C4-2B (cell line): Measurements from ENCODE around the gene TMEM79.

Source experiments
- H3K27ac ChIP-seq: fragments of 450-650 bp; 2 replicates; pipeline ENCODE4 v1.5.1; 2017
- CTCF ChIP-seq: fragments of 450-650 bp; conservative IDR thresholded peaks from 2 replicates; pipeline ENCODE4 v1.5.1; 2017; ENCODE audit warnings: mild to moderate bottlenecking
- ZFX ChIP-seq: fragments of 450-650 bp; IDR thresholded peaks from 2 replicates; pipeline ENCODE4 v1.6.1; 2017

The TMEM79 gene

GRCh38 chr1:156336242-156336641, 52.1 kb downstream of the TMEM79 start:
- TF ChIP-seq CTCF (no peak), ZFX (no peak)
- H3K27ac ChIP-seq: no peak overlapping the region

- peak overlapping the region; percentile 99 for H3K27ac ChIP-seq
Measured at GRCh38 chr1:156337052-156337887, 53.1 kb downstream of the TMEM79 start.

DNA sequence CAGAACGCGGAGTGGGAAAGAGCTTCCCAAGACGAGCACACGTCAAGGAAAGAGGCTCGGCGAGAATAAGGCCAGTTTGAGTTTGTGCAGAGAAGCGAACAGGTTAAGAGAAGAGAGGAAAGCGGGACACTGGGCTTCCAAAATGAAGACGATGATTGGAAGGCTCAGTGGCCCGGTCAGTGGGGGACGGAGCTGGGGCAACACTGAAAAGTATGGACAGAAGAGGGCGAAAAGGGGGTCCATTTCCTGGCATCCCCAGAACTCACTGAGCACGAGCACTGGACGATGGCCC, 53.7 kb downstream of the TMEM79 start:
- TF ChIP-seq ZFX: no peak
- TF ChIP-seq CTCF: no peak
- H3K27ac ChIP-seq: peak overlapping the region; percentile 99

More at GRCh38 chr1:156337052-156337887, 53.1 kb downstream of the TMEM79 start:
- TF ChIP-seq ZFX (no peak), CTCF (no peak)

- H3K27ac ChIP-seq: peak within 1 kb of the TSS; percentile 99
- TF ChIP-seq CTCF (no peak), ZFX (no peak)
Measured at GRCh38 chr1:156338180-156338976, 54.3 kb downstream of the TMEM79 start, which contains the start of the genes CCT3 and TSACC. CCT3 (minus strand) TSS chr1:156338292; CDS start chr1:156338184, 108 bp downstream. TSACC (plus strand) TSS chr1:156338526; CDS start chr1:156339758, 1,232 bp downstream.
